Activated T-cell treated with anti-CD3 and anti-CD28 coated beads, Interleukin-2, amount 50 U/mL, for 72 hours (primary cell): ENCODE measurements around the gene PPP2R5D. TPM values are rescaled to one million over a fixed set of nuclear protein-coding genes. Genes with fewer than 3 reads are reported as not detected.

ENCODE experiments used
- total RNA-seq, 2 donors: library from RNA; stranded (reverse); gene quantifications; one replicate each; pipeline ENCODE4 v1.2.3, GENCODE V29; 2022

PPP2R5D gene
- total RNA-seq, 2 donors from 2014 or later = 51.3 to 60.5 TPM

Other genes with a start within 250 kb of the PPP2R5D start
- 10 to 100 TPM; 24.3 to 25.3 TPM for gene TBCC, start 238.5 kb upstream of the PPP2R5D start, total RNA-seq
- 10 to 100 TPM; 21.9 to 24.4 TPM for gene BICRAL, start 202.5 kb upstream of the PPP2R5D start, total RNA-seq
- 100 to 1,000 TPM; 116 to 117 TPM for gene RPL7L1, start 105.0 kb upstream of the PPP2R5D start, total RNA-seq
- gene PTCRA, start 68.5 kb upstream of the PPP2R5D start, total RNA-seq = not detected
- gene CNPY3, start 55.1 kb upstream of the PPP2R5D start, total RNA-seq = 10 to 100 TPM; 37.3 to 46.1 TPM
- under 1 TPM; 0.69 to 0.70 TPM for gene GNMT, start 23.8 kb upstream of the PPP2R5D start, total RNA-seq
- gene PEX6, start 5.4 kb upstream of the PPP2R5D start, total RNA-seq = 10 to 100 TPM; 28.0 to 31.5 TPM
- gene MEA1, start 29.4 kb downstream of the PPP2R5D start, total RNA-seq = 10 to 100 TPM; 42.1 to 53.7 TPM
- 10 to 100 TPM; 62.5 to 68.9 TPM for gene KLHDC3, start 29.7 kb downstream of the PPP2R5D start, total RNA-seq
- gene RRP36, start 37.1 kb downstream of the PPP2R5D start, total RNA-seq = 10 to 100 TPM; 43.4 to 54.2 TPM
- 10 to 100 TPM; 16.8 to 19.7 TPM for gene CUL7, start 69.3 kb downstream of the PPP2R5D start, total RNA-seq
- gene MRPL2, start 74.9 kb downstream of the PPP2R5D start, total RNA-seq = 10 to 100 TPM; 85.0 to 85.7 TPM
- 10 to 100 TPM; 36.9 to 37.4 TPM for gene KLC4, start 75.1 kb downstream of the PPP2R5D start, total RNA-seq
- gene PTK7, start 91.7 kb downstream of the PPP2R5D start, total RNA-seq = 1 to 10 TPM; 2.8 to 7.8 TPM
- 10 to 100 TPM; 44.2 to 46.1 TPM for gene SRF, start 186.7 kb downstream of the PPP2R5D start, total RNA-seq
- 10 to 100 TPM; 60.7 to 62.0 TPM for gene CUL9, start 197.6 kb downstream of the PPP2R5D start, total RNA-seq
- 10 to 100 TPM; 38.3 to 42.3 TPM for gene DNPH1, start 244.9 kb downstream of the PPP2R5D start, total RNA-seq